GM18505 (cell line): ENCODE data around the gene KRT77.
"Not testable (repeated sequence)": the region's sequence is repeated elsewhere in the genome, so short reads cannot be mapped to it uniquely, and the experiment has no call there.

Source experiments
- ATAC-seq: cut with Tn5 transposase; IDR thresholded peaks from one replicate; pipeline ENCODE4 v1.9.1; 2021; ENCODE audit not compliant: unreplicated experiment
- POLR2A ChIP-seq: IDR thresholded peaks from 4 replicates; pipeline ENCODE4 v1.6.1; 2011; ENCODE audit warnings: borderline replicate concordance; ENCODE audit not compliant: insufficient read depth, insufficient read length; ENCODE audit errors: extremely low read depth

KRT77 gene

DNA sequence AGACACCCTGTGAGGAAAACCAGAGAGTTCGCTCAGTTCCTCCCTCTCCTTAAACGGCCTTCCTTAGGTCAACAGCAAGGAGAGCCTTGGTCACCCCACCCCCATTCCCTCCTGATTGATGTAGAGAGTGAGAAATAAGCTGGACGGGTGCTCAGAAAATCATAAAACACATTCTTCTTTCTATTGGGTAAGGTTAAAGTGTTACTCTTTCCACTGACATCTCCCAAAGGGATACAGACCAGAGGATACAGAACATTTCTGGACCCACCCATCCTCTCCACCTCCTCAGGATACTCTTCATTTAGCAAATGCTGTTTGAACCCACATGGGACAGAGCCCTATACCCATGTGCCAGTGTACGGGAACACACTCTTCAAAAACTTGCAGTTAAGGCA, 11.6 kb upstream of the KRT77 start:
- ATAC-seq, result no peak
- TF ChIP-seq POLR2A, result no peak

GRCh38 chr12:52713960-52714886, 10.9 kb upstream of the KRT77 start:
- no peak for ATAC-seq
- TF ChIP-seq POLR2A, result no peak

GRCh38 chr12:52712122-52712521, 8.8 kb upstream of the KRT77 start:
- not testable (repeated sequence) for ATAC-seq

GRCh38 chr12:52710730-52711129, 7.4 kb upstream of the KRT77 start:
- no peak for TF ChIP-seq POLR2A
- ATAC-seq, result no peak

DNA sequence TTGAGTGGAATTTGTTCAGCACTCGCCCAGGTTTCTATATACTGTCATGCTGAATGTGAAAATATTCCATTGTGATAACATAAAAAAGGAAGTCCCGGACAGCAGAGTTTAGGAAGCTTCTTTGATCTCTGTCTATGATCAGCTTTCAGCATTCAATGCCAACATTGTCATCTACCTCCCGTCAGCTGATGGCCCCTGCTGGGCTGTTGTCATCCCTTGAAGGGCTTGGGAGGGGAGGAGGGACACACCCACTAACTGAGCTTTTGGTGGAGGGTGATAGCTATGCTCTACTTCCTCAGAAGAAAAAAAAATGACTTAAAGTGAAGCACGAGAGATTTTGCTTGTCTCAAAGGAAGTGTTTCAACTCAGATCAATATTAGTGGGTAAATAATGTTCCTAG, 4.7 kb upstream of the KRT77 start:
- ATAC-seq, result no peak
- TF ChIP-seq POLR2A, result no peak

DNA sequence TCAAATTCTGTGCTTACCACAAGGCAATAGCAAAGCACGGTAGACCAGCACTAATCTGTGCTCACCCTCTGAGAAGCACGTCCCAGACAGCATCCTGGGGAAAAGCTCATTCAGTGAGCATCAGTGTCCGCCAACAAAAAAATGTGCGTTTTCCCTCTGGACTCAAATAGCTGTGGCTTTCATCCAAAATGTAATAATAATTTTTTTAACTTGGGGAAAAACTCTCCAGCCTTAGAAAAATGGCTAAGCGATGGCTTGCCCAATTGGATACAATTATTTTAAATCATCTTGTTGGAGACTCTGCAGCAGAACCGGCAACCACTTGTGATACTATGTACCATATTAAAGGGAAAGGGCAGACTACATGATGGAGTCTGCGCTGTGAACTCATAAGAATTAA, 1.1 kb upstream of the KRT77 start:
- ATAC-seq, result no peak
- TF ChIP-seq POLR2A, result no peak

DNA sequence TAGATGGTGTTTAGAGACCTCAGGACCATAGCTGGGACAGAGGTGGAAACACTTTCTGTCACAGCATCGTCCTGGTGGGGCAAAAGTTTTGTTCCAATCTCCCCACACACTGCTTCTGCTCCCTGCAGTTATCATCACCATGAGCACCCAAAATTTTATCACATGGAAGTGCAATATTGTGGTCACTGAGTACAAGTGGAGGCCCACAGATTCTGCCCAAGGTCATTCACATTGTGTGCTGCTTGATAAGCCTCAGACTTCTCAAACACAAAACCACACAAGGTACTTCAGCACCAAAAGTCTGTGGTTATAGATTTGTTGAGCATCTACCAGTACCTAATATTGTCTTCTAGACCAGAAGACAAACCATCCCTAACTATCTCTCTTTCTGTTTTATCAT, 554 bp upstream of the KRT77 start:
- TF ChIP-seq POLR2A, result no peak
- ATAC-seq, result no peak

GRCh38 chr12:52702338-52702737, 986 bp downstream of the KRT77 start:
- no peak for TF ChIP-seq POLR2A
- ATAC-seq, result no peak

DNA sequence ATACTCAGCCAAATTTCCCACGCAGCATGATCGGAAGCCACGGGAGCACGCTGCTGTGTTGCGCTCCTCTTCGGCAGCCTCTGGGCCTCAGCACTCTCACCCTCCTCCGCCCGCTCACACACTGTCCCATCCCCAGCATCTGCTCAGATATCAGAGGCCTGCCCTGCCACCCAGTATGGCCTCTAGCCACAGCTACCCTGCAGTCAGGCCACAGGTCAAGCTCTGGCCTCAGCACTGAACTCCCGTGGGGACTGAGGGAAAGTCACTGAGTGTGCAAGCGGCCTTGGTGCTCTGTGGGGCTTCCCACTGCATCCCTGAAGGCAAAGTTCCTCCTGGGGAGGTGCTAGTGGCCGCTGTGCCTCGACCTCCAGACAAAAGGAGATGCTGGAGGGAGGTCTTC, 2.0 kb downstream of the KRT77 start:
- no peak for ATAC-seq

GRCh38 chr12:52699960-52700359, 3.4 kb downstream of the KRT77 start:
- no peak for ATAC-seq
- no peak for TF ChIP-seq POLR2A

More for the DNA sequence above, 2.0 kb downstream of the KRT77 start:
- TF ChIP-seq POLR2A, result no peak

DNA sequence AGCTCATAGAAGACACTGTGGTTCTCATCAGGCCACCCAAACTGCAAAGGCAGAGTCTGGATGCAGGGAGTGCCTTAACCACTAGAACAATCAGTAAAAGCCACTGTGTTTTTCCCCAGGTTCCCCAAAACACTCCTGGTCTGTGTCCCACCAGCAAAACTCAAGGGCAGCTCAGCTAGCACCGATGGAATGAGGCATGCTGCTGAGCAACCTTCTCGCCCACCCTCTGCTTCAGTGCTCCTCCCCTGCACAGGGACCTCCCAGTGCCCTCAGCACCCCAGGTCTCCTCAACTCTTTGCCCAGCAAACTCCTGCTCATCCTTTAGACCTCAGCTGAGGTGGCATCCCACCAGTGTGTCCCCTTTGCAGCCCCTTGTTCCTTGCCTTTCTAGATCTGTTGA, 4.0 kb downstream of the KRT77 start:
- no peak for ATAC-seq
- TF ChIP-seq POLR2A, result no peak

- ATAC-seq, result no peak
- TF ChIP-seq POLR2A, result no peak
These were observed 4.5 kb downstream of the KRT77 start for GRCh38 chr12:52698651-52699340.

- no peak for ATAC-seq
These were observed 6.2 kb downstream of the KRT77 start for GRCh38 chr12:52697058-52697582.

DNA sequence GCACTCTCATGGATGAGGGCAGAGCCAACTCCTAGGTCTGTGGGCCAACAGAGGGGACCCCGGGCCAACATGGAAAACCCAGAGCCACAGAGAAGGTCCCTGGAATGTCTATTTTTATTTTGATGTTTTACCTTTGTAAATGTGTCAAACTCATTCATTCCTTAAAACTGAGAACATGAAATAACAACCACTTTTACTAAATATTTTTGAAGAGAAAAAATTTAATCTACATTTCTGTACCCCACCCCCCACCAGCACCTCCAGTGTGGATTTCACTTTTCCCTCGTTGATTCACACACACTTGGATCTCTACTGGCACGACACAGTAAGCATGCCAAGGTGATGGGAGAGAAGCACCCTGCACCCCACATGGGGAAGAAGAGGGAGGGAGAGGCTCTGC, 6.7 kb downstream of the KRT77 start:
- ATAC-seq, result no peak
- TF ChIP-seq POLR2A, result no peak

More at GRCh38 chr12:52697058-52697582, 6.2 kb downstream of the KRT77 start:
- TF ChIP-seq POLR2A, result no peak
